GM23338 (cell line): ENCODE results near the gene STX10. TPM values are rescaled to one million over a fixed set of nuclear protein-coding genes. Genes with fewer than 3 reads are reported as not detected.

Source experiments
- ATAC-seq: fragments of 200-7000 bp; cut with Tn5 transposase; 3 replicates; pipeline ENCODE4 v1.9.1; 2020
- DNase-seq: peaks from one replicate; pipeline ENCODE4 v3.0.0-alpha.2; 2015; ENCODE audit warnings: low spot score
- H2AFZ ChIP-seq: fragments of 200-600 bp; sonication (generic); 2 replicates; pipeline ENCODE4 v1.8.0; 2016; ENCODE audit warnings: antibody characterized with exemption, mild to moderate bottlenecking, moderate library complexity
- H3F3A ChIP-seq: fragments of 200-600 bp; sonication (generic); replicated peaks from 2 replicates; pipeline ENCODE4 v1.8.0; 2017; ENCODE audit warnings: antibody characterized with exemption, mixed run types, low read depth
- H3K27ac ChIP-seq: fragments of 200-600 bp; sonication (generic); 2 replicates; pipeline ENCODE4 v1.6.1; 2016; ENCODE audit warnings: low read depth
- H3K27me3 ChIP-seq: fragments of 200-600 bp; sonication (generic); 2 replicates; pipeline ENCODE4 v1.8.0; 2016; ENCODE audit warnings: mild to moderate bottlenecking, mixed run types, moderate library complexity; ENCODE audit not compliant: insufficient read depth
- H3K36me3 ChIP-seq: fragments of 200-600 bp; sonication (generic); 2 replicates; pipeline ENCODE4 v1.8.0; 2016; ENCODE audit warnings: mild to moderate bottlenecking; ENCODE audit not compliant: insufficient read depth
- H3K4me1 ChIP-seq: fragments of 200-600 bp; sonication (generic); 2 replicates; pipeline ENCODE4 v1.8.0; 2016; ENCODE audit warnings: mild to moderate bottlenecking, moderate library complexity; ENCODE audit not compliant: insufficient read depth
- H3K4me2 ChIP-seq: fragments of 200-600 bp; sonication (generic); 2 replicates; pipeline ENCODE4 v1.7.1; 2017; ENCODE audit warnings: mixed run types
- H3K4me3 ChIP-seq: fragments of 200-600 bp; sonication (generic); 2 replicates; pipeline ENCODE4 v1.6.1; 2016; ENCODE audit warnings: mixed run types
- H3K79me2 ChIP-seq: fragments of 200-600 bp; sonication (generic); replicated peaks from 2 replicates; pipeline ENCODE4 v1.8.0; 2017; ENCODE audit warnings: mild to moderate bottlenecking; ENCODE audit not compliant: insufficient read depth
- H3K9me2 ChIP-seq: fragments of 200-600 bp; sonication (generic); 2 replicates; pipeline ENCODE4 v1.8.0; 2017; ENCODE audit not compliant: insufficient read depth
- H4K20me1 ChIP-seq: fragments of 200-600 bp; sonication (generic); replicated peaks from 2 replicates; pipeline ENCODE4 v1.8.0; 2017; ENCODE audit warnings: mild to moderate bottlenecking; ENCODE audit not compliant: insufficient read depth
- H3K27ac Mint-ChIP-seq: 2 replicates; pipeline ENCODE4 v1.8.0; 2020; ENCODE audit warnings: inconsistent platforms, mild to moderate bottlenecking, moderate library complexity, mixed read lengths
- H3K27me3 Mint-ChIP-seq: 3 replicates; pipeline ENCODE4 v1.8.0; 2022; ENCODE audit warnings: low read depth, mild to moderate bottlenecking, moderate library complexity, mixed read lengths, inconsistent platforms; ENCODE audit not compliant: insufficient read depth, poor library complexity
- H3K36me3 Mint-ChIP-seq: 3 replicates; pipeline ENCODE4 v1.8.0; 2021; ENCODE audit warnings: low read depth, mild to moderate bottlenecking, inconsistent platforms, moderate library complexity, mixed read lengths
- H3K4me1 Mint-ChIP-seq: 3 replicates; pipeline ENCODE4 v1.8.0; 2020; ENCODE audit warnings: mild to moderate bottlenecking, inconsistent platforms, mixed read lengths
- H3K4me3 Mint-ChIP-seq: 3 replicates; pipeline ENCODE4 v1.8.0; 2021; ENCODE audit warnings: moderate library complexity, mild to moderate bottlenecking, inconsistent platforms, mixed read lengths
- H3K9me3 Mint-ChIP-seq: 3 replicates; pipeline ENCODE4 v1.8.0; 2020; ENCODE audit warnings: moderate library complexity, mild to moderate bottlenecking, inconsistent platforms, mixed read lengths
- CREB1 ChIP-seq: fragments of 250-450 bp; sonication (Bioruptor Pico); IDR thresholded peaks from 2 replicates; pipeline ENCODE4 v1.5.0; 2020; ENCODE audit warnings: low read depth, mild to moderate bottlenecking, moderate library complexity
- EZH2 ChIP-seq: fragments of 200-600 bp; sonication (generic); IDR thresholded peaks from one replicate; pipeline ENCODE4 v1.8.0; 2017; ENCODE audit warnings: antibody characterized with exemption, mild to moderate bottlenecking, low read depth; ENCODE audit not compliant: unreplicated experiment
- EZH2phosphoT487 ChIP-seq: fragments of 200-600 bp; sonication (generic); IDR thresholded peaks from one replicate; pipeline ENCODE4 v1.8.1; 2018; ENCODE audit warnings: antibody characterized with exemption; ENCODE audit not compliant: unreplicated experiment
- JUNB ChIP-seq: IDR thresholded peaks from one replicate; pipeline ENCODE4 v1.6.1; 2016; ENCODE audit warnings: antibody characterized with exemption; ENCODE audit not compliant: unreplicated experiment
- NANOG ChIP-seq: IDR thresholded peaks from 2 replicates; pipeline ENCODE4 v1.6.1; 2016; ENCODE audit warnings: antibody characterized with exemption, borderline replicate concordance
- POLR2AphosphoS5 ChIP-seq: IDR thresholded peaks from 2 replicates; pipeline ENCODE4 v1.6.1; 2016; ENCODE audit warnings: antibody characterized with exemption, low read depth
- STAT1 ChIP-seq: IDR thresholded peaks from one replicate; pipeline ENCODE4 v1.6.1; 2016; ENCODE audit warnings: antibody characterized with exemption; ENCODE audit not compliant: unreplicated experiment
- ZNF331 ChIP-seq: fragments of 250-450 bp; sonication (Bioruptor Pico); IDR thresholded peaks from 2 replicates; pipeline ENCODE4 v1.5.0; 2020; ENCODE audit warnings: low read depth, mild to moderate bottlenecking, moderate library complexity
- polyA plus RNA-seq: library from polyadenylated mRNA; unstranded; fragments of >200 nt; fragmentation: Nextera tagmentation; extraction: Ambion mirVana; gene quantifications from 2 replicates; pipeline ENCODE4 v1.2.1, GENCODE V29; 2016
- total RNA-seq: library from RNA; depleted of rRNA; stranded (reverse); fragments of >200 nt; shearing (Covaris generic); gene quantifications from 2 replicates; pipeline ENCODE4 v1.2.3, GENCODE V29; 2014
- TF ChIP-seq, protein P1 (sequence below): IDR thresholded peaks from 2 replicates; pipeline ENCODE4 v1.6.1; 2016; ENCODE audit warnings: antibody characterized with exemption
- TF ChIP-seq, protein P2 (sequence below): IDR thresholded peaks from one replicate; pipeline ENCODE4 v1.6.1; 2018; ENCODE audit warnings: antibody characterized with exemption; ENCODE audit not compliant: unreplicated experiment

STX10 gene
- total and polyA plus RNA-seq, 2 experiments from 2014 or later = 42.8 to 55.9 TPM

DNA sequence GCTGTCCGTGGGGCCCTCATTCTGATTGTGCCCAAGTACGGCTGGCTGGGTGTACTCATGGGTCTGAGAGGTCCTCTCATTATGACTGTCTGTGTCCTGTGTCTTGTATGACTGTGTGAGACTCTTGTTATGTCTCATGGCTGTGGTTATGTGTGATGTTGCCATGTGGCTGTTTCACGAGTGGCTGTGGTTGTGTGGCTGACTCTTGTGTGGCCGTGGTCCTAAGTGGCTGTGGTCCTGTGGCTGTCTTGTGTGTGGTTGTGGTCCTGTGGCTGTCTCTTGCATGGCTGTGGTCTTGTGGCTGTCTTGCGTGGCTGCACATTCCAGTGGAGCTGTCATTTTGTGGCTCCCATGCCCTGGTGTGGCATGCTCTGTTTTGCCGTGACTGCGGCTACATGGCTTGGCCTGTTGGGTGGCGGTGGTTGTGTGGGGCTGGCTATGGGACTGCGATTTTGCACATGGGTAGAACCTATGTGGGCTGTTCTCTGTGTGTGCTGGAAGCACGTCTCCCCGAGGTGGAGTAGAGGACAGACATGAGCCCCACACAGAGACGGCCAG lies 50.1 kb downstream of the STX10 start:
- no peaks in the 10 kb centered on the region for H3K9me3 Mint-ChIP-seq
- Histone ChIP-seq H3K4me1 (peaks cover 31% of the 10 kb centered on the region), H3K27me3 (peaks cover 71% of the 10 kb centered on the region), H3K27ac (no peak overlapping the region), H3F3A (peaks cover 37% of the 10 kb centered on the region), H3K36me3 (no peaks in the 10 kb centered on the region), H3K9me2 (no peaks in the 10 kb centered on the region), H4K20me1 (peaks cover 9% of the 10 kb centered on the region; the same call in 1 of the 2 replicates), H3K4me2 (0 out of 2 replicates have a peak overlapping the region, but pooled peaks have one; percentile 82), H3K79me2 (no peaks in the 10 kb centered on the region), H3K4me3 (peak overlapping the region; percentile 59), H2AFZ (0 out of 2 replicates have a peak overlapping the region, but pooled peaks have one; percentile 5)
- H3K27me3 Mint-ChIP-seq = peaks cover 67% of the 10 kb centered on the region
- ATAC-seq (no peak), DNase-seq (no peak)
- TF ChIP-seq EZH2phosphoT487 = no peak
- no peak for TF ChIP-seq JUNB
- TF ChIP-seq CREB1 (CRISPR knock-in tag) = no peak
- no peak for TF ChIP-seq ZNF331 (CRISPR knock-in tag)
- no peak for TF ChIP-seq STAT1
- TF ChIP-seq POLR2AphosphoS5 = no peak
- TF ChIP-seq, protein P1, sequence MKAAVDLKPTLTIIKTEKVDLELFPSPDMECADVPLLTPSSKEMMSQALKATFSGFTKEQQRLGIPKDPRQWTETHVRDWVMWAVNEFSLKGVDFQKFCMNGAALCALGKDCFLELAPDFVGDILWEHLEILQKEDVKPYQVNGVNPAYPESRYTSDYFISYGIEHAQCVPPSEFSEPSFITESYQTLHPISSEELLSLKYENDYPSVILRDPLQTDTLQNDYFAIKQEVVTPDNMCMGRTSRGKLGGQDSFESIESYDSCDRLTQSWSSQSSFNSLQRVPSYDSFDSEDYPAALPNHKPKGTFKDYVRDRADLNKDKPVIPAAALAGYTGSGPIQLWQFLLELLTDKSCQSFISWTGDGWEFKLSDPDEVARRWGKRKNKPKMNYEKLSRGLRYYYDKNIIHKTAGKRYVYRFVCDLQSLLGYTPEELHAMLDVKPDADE = no peak
- TF ChIP-seq, protein P2, sequence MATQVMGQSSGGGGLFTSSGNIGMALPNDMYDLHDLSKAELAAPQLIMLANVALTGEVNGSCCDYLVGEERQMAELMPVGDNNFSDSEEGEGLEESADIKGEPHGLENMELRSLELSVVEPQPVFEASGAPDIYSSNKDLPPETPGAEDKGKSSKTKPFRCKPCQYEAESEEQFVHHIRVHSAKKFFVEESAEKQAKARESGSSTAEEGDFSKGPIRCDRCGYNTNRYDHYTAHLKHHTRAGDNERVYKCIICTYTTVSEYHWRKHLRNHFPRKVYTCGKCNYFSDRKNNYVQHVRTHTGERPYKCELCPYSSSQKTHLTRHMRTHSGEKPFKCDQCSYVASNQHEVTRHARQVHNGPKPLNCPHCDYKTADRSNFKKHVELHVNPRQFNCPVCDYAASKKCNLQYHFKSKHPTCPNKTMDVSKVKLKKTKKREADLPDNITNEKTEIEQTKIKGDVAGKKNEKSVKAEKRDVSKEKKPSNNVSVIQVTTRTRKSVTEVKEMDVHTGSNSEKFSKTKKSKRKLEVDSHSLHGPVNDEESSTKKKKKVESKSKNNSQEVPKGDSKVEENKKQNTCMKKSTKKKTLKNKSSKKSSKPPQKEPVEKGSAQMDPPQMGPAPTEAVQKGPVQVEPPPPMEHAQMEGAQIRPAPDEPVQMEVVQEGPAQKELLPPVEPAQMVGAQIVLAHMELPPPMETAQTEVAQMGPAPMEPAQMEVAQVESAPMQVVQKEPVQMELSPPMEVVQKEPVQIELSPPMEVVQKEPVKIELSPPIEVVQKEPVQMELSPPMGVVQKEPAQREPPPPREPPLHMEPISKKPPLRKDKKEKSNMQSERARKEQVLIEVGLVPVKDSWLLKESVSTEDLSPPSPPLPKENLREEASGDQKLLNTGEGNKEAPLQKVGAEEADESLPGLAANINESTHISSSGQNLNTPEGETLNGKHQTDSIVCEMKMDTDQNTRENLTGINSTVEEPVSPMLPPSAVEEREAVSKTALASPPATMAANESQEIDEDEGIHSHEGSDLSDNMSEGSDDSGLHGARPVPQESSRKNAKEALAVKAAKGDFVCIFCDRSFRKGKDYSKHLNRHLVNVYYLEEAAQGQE = no peak
- no peak for TF ChIP-seq NANOG
- TF ChIP-seq EZH2 = no peak
- no peaks in the 10 kb centered on the region; the same call in 1 of the 3 replicates for H3K36me3 Mint-ChIP-seq
- H3K27ac Mint-ChIP-seq = no peak overlapping the region
- peaks cover 20% of the 10 kb centered on the region for H3K4me1 Mint-ChIP-seq
- peak overlapping the region; percentile 18; the same call in 1 of the 3 replicates for H3K4me3 Mint-ChIP-seq
